ENCODE data around the gene KCNJ13. TPM values are rescaled to one million over a fixed set of nuclear protein-coding genes. Genes with fewer than 3 reads are reported as not detected.

Gene KCNJ13
- not detected for total RNA-seq

DNA sequence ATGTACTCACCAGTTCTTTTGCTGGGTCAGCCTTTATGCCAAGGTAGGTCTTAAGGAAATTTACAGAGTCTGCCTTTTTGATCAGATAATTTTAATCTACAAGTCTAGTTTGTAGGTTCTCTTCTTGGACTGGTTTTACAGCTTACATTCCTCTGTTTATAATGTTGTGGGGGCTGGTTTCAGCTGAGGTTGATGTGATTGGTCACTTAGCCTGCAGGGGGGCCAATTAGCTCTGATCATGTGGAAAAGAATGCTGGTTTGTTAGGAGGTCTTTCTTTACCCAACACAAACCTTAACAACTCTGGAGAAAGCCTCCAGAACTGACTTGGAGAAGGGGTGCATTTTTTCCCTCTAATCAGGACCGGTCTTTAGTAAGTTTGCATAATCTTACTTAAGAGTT is at the start of gene KCNJ13:
Gene KCNJ13, minus strand, starts transcription at position 131 of the 400 bp plus-strand sequence. CDS start 5,203 bp downstream, outside the sequence.
- peaks cover 21% of the 10 kb centered on the region for H3K4me1 Mint-ChIP-seq
- CTCF ChIA-PET = no interaction called here
- POLR2A ChIA-PET = no interaction called here
- H3K9me3 Mint-ChIP-seq = no peaks in the 10 kb centered on the region
- no peak for DNase-seq
- no peaks in the 10 kb centered on the region for H3K27me3 Mint-ChIP-seq
- H3K27ac Mint-ChIP-seq = no peak within 1 kb of the TSS
- H3K36me3 Mint-ChIP-seq (ENCODE audit: low read depth) = peaks cover 22% of the 10 kb centered on the region
- no peak within 1 kb of the TSS for H3K4me3 Mint-ChIP-seq

GRCh38 chr2:232817756-232818155 is 41.4 kb upstream of the KCNJ13 start:
- Mint-ChIP-seq H3K36me3 (ENCODE audit: low read depth) (peaks cover 48% of the 10 kb centered on the region), H3K4me3 (no peak overlapping the region), H3K9me3 (no peaks in the 10 kb centered on the region), H3K27me3 (no peaks in the 10 kb centered on the region), H3K4me1 (peaks cover 2% of the 10 kb centered on the region), H3K27ac (no peak overlapping the region)
- no peak for DNase-seq
- POLR2A ChIA-PET = no interaction called here
- CTCF ChIA-PET = interaction anchor here (0.6 kb wide), 1 partner anchor 33 kb away, joined by 3 read pairs; no protein-coding TSS in a partner anchor

DNA sequence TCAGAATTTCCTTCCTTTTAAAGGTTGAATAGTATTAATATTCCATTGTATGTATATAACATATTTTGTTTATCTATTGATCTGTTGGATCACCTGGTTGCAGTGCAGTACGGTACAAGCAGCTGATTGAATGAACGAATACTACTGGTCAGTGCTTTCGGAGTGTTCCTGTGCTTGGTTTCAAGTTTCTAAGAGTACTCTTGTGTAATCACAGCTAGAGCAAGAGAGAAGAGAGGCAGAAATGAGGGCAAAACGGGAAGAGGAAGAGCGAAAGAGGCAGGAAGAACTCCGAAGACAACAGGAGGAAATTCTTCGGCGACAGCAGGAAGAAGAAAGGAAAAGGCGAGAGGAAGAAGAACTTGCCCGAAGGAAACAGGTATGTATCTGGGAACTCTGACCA is 40.3 kb upstream of the KCNJ13 start:
- Mint-ChIP-seq H3K9me3 (no peaks in the 10 kb centered on the region), H3K27me3 (no peaks in the 10 kb centered on the region), H3K4me3 (no peak overlapping the region), H3K4me1 (peaks cover 2% of the 10 kb centered on the region), H3K36me3 (ENCODE audit: low read depth) (peaks cover 51% of the 10 kb centered on the region), H3K27ac (no peak overlapping the region)
- ChIA-PET CTCF (interaction anchor here (0.5 to 1.0 kb wide), 2 partner anchors 244 to 286 kb away, joined by 3 read pairs; partner anchors contain the start of gene INPP5D), POLR2A (no interaction called here)
- no peak for DNase-seq

- Mint-ChIP-seq H3K9me3 (no peaks in the 10 kb centered on the region), H3K27ac (no peak overlapping the region), H3K4me1 (peaks cover 4% of the 10 kb centered on the region), H3K36me3 (ENCODE audit: low read depth) (peaks cover 52% of the 10 kb centered on the region), H3K27me3 (no peaks in the 10 kb centered on the region), H3K4me3 (no peak overlapping the region)
- DNase-seq = no peak
- ChIA-PET POLR2A (no interaction called here), CTCF (interaction anchor here (1.1 to 1.2 kb wide), 2 partner anchors 17 to 37 kb away, joined by 3 read pairs; no protein-coding TSS in a partner anchor)
These were observed 39.2 kb upstream of the KCNJ13 start for GRCh38 chr2:232815569-232815968.

GRCh38 chr2:232810444-232810843 is 34.1 kb upstream of the KCNJ13 start:
- Mint-ChIP-seq H3K9me3 (no peaks in the 10 kb centered on the region), H3K27ac (no peak overlapping the region), H3K4me3 (no peak overlapping the region), H3K4me1 (peaks cover 3% of the 10 kb centered on the region), H3K36me3 (ENCODE audit: low read depth) (peaks cover 44% of the 10 kb centered on the region), H3K27me3 (no peaks in the 10 kb centered on the region)
- CTCF ChIA-PET = no interaction called here
- DNase-seq = no peak
- POLR2A ChIA-PET = no interaction called here

- ChIA-PET POLR2A (no interaction called here), CTCF (interaction anchor here (0.6 kb wide), 1 partner anchor 200 kb away, joined by 3 read pairs; no protein-coding TSS in a partner anchor)
- Mint-ChIP-seq H3K9me3 (no peaks in the 10 kb centered on the region), H3K4me3 (no peak overlapping the region), H3K36me3 (ENCODE audit: low read depth) (peaks cover 44% of the 10 kb centered on the region), H3K27ac (no peak overlapping the region), H3K27me3 (no peaks in the 10 kb centered on the region), H3K4me1 (peaks cover 3% of the 10 kb centered on the region)
- no peak for DNase-seq
These were observed 33.2 kb upstream of the KCNJ13 start for GRCh38 chr2:232809349-232810124.

GRCh38 chr2:232802091-232802490 is 25.7 kb upstream of the KCNJ13 start:
- ChIA-PET POLR2A (no interaction called here), CTCF (no interaction called here)
- Mint-ChIP-seq H3K9me3 (peaks cover 9% of the 10 kb centered on the region), H3K27ac (no peak overlapping the region), H3K4me1 (no peaks in the 10 kb centered on the region), H3K4me3 (no peak overlapping the region), H3K36me3 (ENCODE audit: low read depth) (peaks cover 60% of the 10 kb centered on the region), H3K27me3 (no peaks in the 10 kb centered on the region)
- DNase-seq = no peak

DNA sequence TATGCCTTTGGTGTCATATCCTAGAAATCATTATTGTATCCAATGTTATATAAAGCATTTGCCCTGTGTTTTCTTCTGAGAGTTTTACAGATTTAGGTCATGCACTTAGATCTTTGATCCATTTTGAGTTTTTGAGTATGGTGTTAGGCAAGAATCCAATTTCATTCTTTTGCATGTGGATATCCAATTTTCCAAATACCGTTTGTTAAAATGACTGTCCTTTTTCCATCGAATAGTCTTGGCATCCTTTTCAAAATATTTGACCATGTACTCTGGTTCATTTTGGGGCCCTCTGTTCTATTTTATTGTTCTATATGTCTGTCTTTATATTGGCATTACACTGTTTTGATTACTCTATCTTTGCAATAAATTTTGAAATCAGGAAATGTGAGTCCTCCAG is 23.8 kb upstream of the KCNJ13 start:
- peaks cover 66% of the 10 kb centered on the region for H3K36me3 Mint-ChIP-seq (ENCODE audit: low read depth)
- CTCF ChIA-PET = no interaction called here
- H3K27me3 Mint-ChIP-seq = no peaks in the 10 kb centered on the region
- POLR2A ChIA-PET = no interaction called here
- DNase-seq = no peak
- no peaks in the 10 kb centered on the region for H3K4me1 Mint-ChIP-seq
- no peak overlapping the region for H3K4me3 Mint-ChIP-seq
- H3K9me3 Mint-ChIP-seq = peaks cover 9% of the 10 kb centered on the region
- no peak overlapping the region for H3K27ac Mint-ChIP-seq

DNA sequence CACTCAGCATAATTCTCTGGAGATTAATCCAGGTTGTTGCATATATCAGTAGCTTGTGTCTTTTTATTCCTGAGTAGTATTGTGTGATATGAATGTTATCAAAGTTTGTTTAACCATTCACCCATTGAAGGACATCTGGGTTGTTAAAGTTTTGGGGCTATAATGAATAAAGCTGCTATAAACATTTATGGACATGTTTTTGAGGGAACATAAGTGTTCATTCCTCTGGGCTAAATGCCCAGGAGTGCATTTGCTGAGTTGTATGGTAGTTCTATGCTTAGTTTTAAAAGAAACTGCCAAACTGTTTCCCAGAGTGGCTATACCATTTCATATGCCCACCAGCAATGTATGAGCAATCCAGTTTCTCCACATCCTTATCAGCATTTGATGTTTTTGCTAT is 21.8 kb upstream of the KCNJ13 start:
- CTCF ChIA-PET = interaction anchor here (0.6 to 1.4 kb wide), 3 partner anchors 11 to 203 kb away, joined by 3 to 4 read pairs (median 3); no protein-coding TSS in a partner anchor

DNA sequence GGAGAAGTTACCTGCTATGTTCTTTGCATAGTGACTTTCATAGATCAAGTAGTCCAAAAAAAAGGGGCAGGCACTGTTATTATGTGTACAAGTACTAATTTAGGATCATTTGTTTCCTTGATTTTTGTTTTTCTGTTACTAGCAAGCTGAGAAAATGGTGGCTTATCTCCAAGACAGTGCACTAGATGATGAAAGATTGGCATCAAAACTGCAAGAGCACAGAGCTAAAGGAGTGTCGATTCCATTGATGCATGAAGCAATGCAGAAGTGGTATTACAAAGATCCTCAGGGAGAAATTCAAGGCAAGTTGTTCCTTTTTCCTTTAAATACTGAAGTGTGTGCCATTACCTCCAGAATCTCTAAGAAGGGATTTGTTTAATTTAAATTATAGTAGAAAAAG is 19.6 kb upstream of the KCNJ13 start:
- ChIA-PET CTCF (interaction anchor here (1.2 to 1.3 kb wide), 2 partner anchors 11 to 52 kb away, joined by 3 read pairs; no protein-coding TSS in a partner anchor), POLR2A (no interaction called here)
- H3K27ac Mint-ChIP-seq = no peak overlapping the region

More for the DNA sequence above, 21.8 kb upstream of the KCNJ13 start:
- Mint-ChIP-seq H3K27me3 (no peaks in the 10 kb centered on the region), H3K4me1 (no peaks in the 10 kb centered on the region), H3K9me3 (peaks cover 9% of the 10 kb centered on the region), H3K27ac (no peak overlapping the region), H3K4me3 (no peak overlapping the region), H3K36me3 (ENCODE audit: low read depth) (peaks cover 62% of the 10 kb centered on the region)
- no peak for DNase-seq
- POLR2A ChIA-PET = interaction anchor here (0.6 kb wide), 1 partner anchor 125 kb away, joined by 4 read pairs; no protein-coding TSS in a partner anchor

GRCh38 chr2:232794981-232795380 is 18.6 kb upstream of the KCNJ13 start:
- ChIA-PET POLR2A (no interaction called here), CTCF (interaction anchor here (1.0 to 1.3 kb wide), 3 partner anchors 10 to 51 kb away, joined by 3 read pairs; no protein-coding TSS in a partner anchor)
- Mint-ChIP-seq H3K27ac (no peak overlapping the region), H3K27me3 (no peaks in the 10 kb centered on the region), H3K36me3 (ENCODE audit: low read depth) (peaks cover 51% of the 10 kb centered on the region), H3K4me3 (no peak overlapping the region), H3K4me1 (no peaks in the 10 kb centered on the region), H3K9me3 (no peaks in the 10 kb centered on the region)
- DNase-seq = no peak

More for the DNA sequence above, 19.6 kb upstream of the KCNJ13 start:
- Mint-ChIP-seq H3K9me3 (no peaks in the 10 kb centered on the region), H3K4me1 (no peaks in the 10 kb centered on the region), H3K4me3 (no peak overlapping the region), H3K36me3 (ENCODE audit: low read depth) (peaks cover 52% of the 10 kb centered on the region), H3K27me3 (no peaks in the 10 kb centered on the region)
- DNase-seq = no peak

GRCh38 chr2:232793271-232793670 is 16.9 kb upstream of the KCNJ13 start:
- POLR2A ChIA-PET = no interaction called here
- CTCF ChIA-PET = no interaction called here
- H3K9me3 Mint-ChIP-seq = no peaks in the 10 kb centered on the region
- H3K4me3 Mint-ChIP-seq = no peak overlapping the region
- H3K36me3 Mint-ChIP-seq (ENCODE audit: low read depth) = peaks cover 51% of the 10 kb centered on the region
- H3K27me3 Mint-ChIP-seq = no peaks in the 10 kb centered on the region
- DNase-seq = no peak
- H3K4me1 Mint-ChIP-seq = no peaks in the 10 kb centered on the region
- H3K27ac Mint-ChIP-seq = no peak overlapping the region

GRCh38 chr2:232791518-232791917 is 15.2 kb upstream of the KCNJ13 start:
- Mint-ChIP-seq H3K4me3 (no peak overlapping the region), H3K4me1 (no peaks in the 10 kb centered on the region), H3K9me3 (no peaks in the 10 kb centered on the region), H3K27ac (no peak overlapping the region), H3K36me3 (ENCODE audit: low read depth) (peaks cover 51% of the 10 kb centered on the region), H3K27me3 (no peaks in the 10 kb centered on the region)
- DNase-seq = no peak
- CTCF ChIA-PET = interaction anchor here (0.9 kb wide), 1 partner anchor 440 kb away, joined by 3 read pairs; no protein-coding TSS in a partner anchor
- POLR2A ChIA-PET = no interaction called here
